GM19467 (cell line): Measurements from ENCODE around the gene EDA2R.

Experiments used
- ATAC-seq: cut with Tn5 transposase; IDR thresholded peaks from one replicate; pipeline ENCODE4 v1.9.1; 2021; ENCODE audit warnings: mild to moderate bottlenecking, moderate library complexity; ENCODE audit not compliant: unreplicated experiment

The EDA2R gene

DNA sequence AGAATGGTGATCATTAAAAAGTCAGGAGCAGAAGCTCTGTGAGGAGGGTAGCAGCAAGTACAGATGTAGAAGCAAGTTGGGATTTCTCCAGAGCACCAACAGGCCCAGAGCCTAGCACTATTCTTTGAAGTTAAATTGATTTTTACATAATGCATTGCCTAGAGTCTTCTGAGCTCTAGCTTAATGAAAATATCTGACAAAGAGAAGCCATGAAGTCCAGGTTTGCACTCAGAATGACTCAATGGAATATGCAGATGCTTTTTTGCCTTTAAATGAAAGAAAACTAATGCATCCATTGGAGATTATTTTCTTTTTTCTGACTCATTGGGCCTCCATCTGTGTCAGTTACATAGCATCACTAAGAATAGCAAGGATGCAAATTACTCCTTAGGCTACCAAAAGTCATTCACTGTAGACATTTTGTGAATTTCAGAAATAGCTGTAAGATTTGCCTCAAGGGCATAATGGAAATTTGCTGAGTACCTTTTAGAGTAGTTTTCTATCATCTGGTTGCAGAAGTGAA, 91.0 kb downstream of the EDA2R start:
- ATAC-seq: no peak
